ENCODE measurements around the gene STRN. TPM values are rescaled to one million over a fixed set of nuclear protein-coding genes. Genes with fewer than 3 reads are reported as not detected.
A peak's percentile ranks its signal among the peaks of the same experiment; 100 is the strongest.
"Not testable (repeated sequence)": the region's sequence is repeated elsewhere in the genome, so short reads cannot be mapped to it uniquely, and the experiment has no call there.

Gene STRN
- total RNA-seq, 1 donor from 2014 or later = 28.8 TPM

DNA sequence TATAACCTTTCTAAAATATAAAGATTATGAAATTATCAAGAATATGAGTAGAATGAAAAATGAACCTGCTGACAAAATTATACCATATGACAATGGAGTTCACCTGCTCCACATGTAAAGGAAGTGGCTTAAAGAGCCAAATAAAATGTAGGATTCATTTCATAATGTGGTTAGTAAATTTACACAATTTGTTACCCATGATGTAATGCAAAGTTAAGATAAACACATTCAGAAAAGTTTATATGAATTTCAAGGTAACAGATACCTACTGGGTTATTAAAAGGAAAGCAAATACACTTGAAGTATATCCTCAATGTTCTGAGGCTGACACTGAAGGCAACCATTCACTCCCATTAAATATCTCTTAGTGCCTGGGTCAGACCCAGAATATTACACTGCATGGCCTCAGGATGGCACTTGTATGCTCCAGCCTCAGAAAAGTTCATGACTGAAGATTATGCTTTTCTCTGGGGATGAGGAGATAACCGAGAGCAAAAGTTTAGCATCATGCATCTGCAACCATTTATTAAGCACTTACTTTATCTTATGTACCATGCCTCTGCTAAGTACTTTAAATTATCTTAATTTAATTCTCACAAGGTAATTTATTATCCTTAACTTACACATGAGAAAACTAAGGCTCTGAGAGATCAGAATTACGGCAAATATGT lies 6.2 kb downstream of the STRN start:
- H3K4me3 Mint-ChIP-seq = no peak overlapping the region
- H3K4me1 Mint-ChIP-seq (ENCODE audit: low read depth) = peaks cover 62% of the 10 kb centered on the region
- H3K36me3 Mint-ChIP-seq (ENCODE audit: low read depth) = peaks cover 21% of the 10 kb centered on the region
- intact Hi-C loops (cut with micrococcal nuclease) = loop anchor here (10.0 kb wide), 1 partner anchor 365 kb away; the partner anchor contains the start of gene PRKD3
- DNase-seq (ENCODE audit: low spot score) = no peak
- H3K27me3 Mint-ChIP-seq (ENCODE audit: insufficient read depth) = no peaks in the 10 kb centered on the region
- H3K27ac Mint-ChIP-seq = no peak overlapping the region
- H3K9me3 Mint-ChIP-seq = no peaks in the 10 kb centered on the region

DNA sequence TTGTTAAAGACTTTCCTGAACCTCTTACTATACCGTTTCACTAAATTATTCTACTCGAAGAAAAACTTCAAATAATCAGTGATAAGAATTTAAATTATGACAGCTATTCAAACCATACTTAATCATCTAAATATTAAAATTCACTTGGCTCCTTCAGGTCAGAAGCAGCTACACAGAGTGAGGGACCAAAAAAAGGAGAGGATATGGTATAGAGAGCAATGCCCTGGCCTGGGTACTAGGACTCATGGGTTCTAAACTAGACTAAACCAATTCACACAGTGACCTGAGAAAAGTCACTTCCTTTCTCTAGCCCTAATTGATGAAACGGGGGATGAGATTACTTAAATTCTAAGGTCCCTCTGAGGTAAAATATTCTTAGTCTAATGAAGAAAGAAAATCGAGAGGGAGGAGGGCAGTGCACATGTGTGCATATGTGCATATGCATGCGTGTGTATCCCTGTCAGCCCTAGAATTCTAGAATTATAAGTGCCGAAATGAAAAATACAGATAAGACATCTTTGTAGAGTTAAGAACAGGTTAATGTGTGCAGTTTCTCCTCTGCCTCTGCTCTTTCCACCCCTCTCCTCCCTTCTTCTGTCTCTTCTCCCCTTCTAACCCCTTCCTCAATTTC lies 11.2 kb downstream of the STRN start:
- no peaks in the 10 kb centered on the region for H3K27me3 Mint-ChIP-seq (ENCODE audit: insufficient read depth)
- no peak for DNase-seq (ENCODE audit: low spot score)
- H3K27ac Mint-ChIP-seq = no peak overlapping the region
- H3K4me1 Mint-ChIP-seq (ENCODE audit: low read depth) = peaks cover 31% of the 10 kb centered on the region
- peaks cover 5% of the 10 kb centered on the region for H3K36me3 Mint-ChIP-seq (ENCODE audit: low read depth)
- H3K4me3 Mint-ChIP-seq = no peak overlapping the region
- intact Hi-C loops (cut with micrococcal nuclease) = no loop called here
- H3K9me3 Mint-ChIP-seq = no peaks in the 10 kb centered on the region

- Mint-ChIP-seq H3K9me3 (no peaks in the 10 kb centered on the region), H3K27ac (no peak overlapping the region), H3K4me1 (ENCODE audit: low read depth) (peaks cover 10% of the 10 kb centered on the region), H3K36me3 (ENCODE audit: low read depth) (no peaks in the 10 kb centered on the region), H3K4me3 (no peak overlapping the region), H3K27me3 (ENCODE audit: insufficient read depth) (no peaks in the 10 kb centered on the region)
- intact Hi-C loops (cut with micrococcal nuclease) = no loop called here
- no peak for DNase-seq (ENCODE audit: low spot score)
Measured at GRCh38 chr2:36952748-36953197, 13.6 kb downstream of the STRN start.

- no peak overlapping the region for H3K27ac Mint-ChIP-seq
- no peaks in the 10 kb centered on the region for H3K9me3 Mint-ChIP-seq
- H3K4me1 Mint-ChIP-seq (ENCODE audit: low read depth) = peaks cover 10% of the 10 kb centered on the region
- no peak overlapping the region for H3K4me3 Mint-ChIP-seq
- H3K27me3 Mint-ChIP-seq (ENCODE audit: insufficient read depth) = no peaks in the 10 kb centered on the region
- intact Hi-C loops (cut with micrococcal nuclease) = no loop called here
- DNase-seq (ENCODE audit: low spot score) = no peak
- no peaks in the 10 kb centered on the region for H3K36me3 Mint-ChIP-seq (ENCODE audit: low read depth)
Measured at GRCh38 chr2:36951574-36951973, 14.8 kb downstream of the STRN start.

GRCh38 chr2:36951027-36951518 lies 15.3 kb downstream of the STRN start:
- H3K27me3 Mint-ChIP-seq (ENCODE audit: insufficient read depth) = no peaks in the 10 kb centered on the region

DNA sequence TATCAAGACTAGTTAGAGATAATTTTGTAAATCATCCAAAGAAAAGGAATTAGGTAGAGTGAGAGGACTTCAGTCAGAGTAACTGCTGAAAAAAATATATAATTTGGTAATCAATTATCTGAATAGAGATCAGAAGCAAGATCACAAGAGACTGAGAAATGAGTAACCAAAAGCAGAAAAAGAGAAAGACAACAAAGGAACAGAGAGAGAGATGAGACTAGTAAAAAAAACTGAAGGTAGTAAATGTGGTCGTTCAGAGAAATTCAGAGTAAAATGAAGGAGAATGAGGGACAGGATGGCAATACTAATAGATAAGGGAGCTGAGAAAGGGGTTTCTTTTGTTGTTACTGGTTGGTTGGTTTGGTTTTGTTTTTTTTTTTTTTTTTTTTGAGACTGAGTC lies 16.5 kb downstream of the STRN start:
- no peak for DNase-seq (ENCODE audit: low spot score)
- intact Hi-C loops (cut with micrococcal nuclease) = no loop called here
- no peaks in the 10 kb centered on the region for H3K27me3 Mint-ChIP-seq (ENCODE audit: insufficient read depth)
- no peaks in the 10 kb centered on the region for H3K36me3 Mint-ChIP-seq (ENCODE audit: low read depth)
- H3K4me1 Mint-ChIP-seq (ENCODE audit: low read depth) = peaks cover 10% of the 10 kb centered on the region
- H3K27ac Mint-ChIP-seq = no peak overlapping the region
- no peak overlapping the region for H3K4me3 Mint-ChIP-seq
- H3K9me3 Mint-ChIP-seq = no peaks in the 10 kb centered on the region

More at GRCh38 chr2:36951027-36951518, 15.3 kb downstream of the STRN start:
- no peak overlapping the region for H3K27ac Mint-ChIP-seq
- no peaks in the 10 kb centered on the region for H3K36me3 Mint-ChIP-seq (ENCODE audit: low read depth)
- intact Hi-C loops (cut with micrococcal nuclease) = no loop called here
- DNase-seq (ENCODE audit: low spot score) = no peak
- H3K4me3 Mint-ChIP-seq = no peak overlapping the region
- H3K4me1 Mint-ChIP-seq (ENCODE audit: low read depth) = peaks cover 10% of the 10 kb centered on the region
- no peaks in the 10 kb centered on the region for H3K9me3 Mint-ChIP-seq

- H3K4me1 Mint-ChIP-seq (ENCODE audit: low read depth); H3K9me3 Mint-ChIP-seq; H3K27ac Mint-ChIP-seq; DNase-seq (ENCODE audit: low spot score); H3K36me3 Mint-ChIP-seq (ENCODE audit: low read depth); H3K27me3 Mint-ChIP-seq (ENCODE audit: insufficient read depth); intact Hi-C loops (cut with micrococcal nuclease); H3K4me3 Mint-ChIP-seq: not testable (repeated sequence)
Measured at GRCh38 chr2:36945240-36945639, 21.1 kb downstream of the STRN start.

- H3K4me3 Mint-ChIP-seq = no peak overlapping the region
- DNase-seq (ENCODE audit: low spot score) = no peak
- no peak overlapping the region for H3K27ac Mint-ChIP-seq
- intact Hi-C loops (cut with micrococcal nuclease) = no loop called here
- no peaks in the 10 kb centered on the region for H3K4me1 Mint-ChIP-seq (ENCODE audit: low read depth)
- no peaks in the 10 kb centered on the region for H3K27me3 Mint-ChIP-seq (ENCODE audit: insufficient read depth)
- no peaks in the 10 kb centered on the region for H3K36me3 Mint-ChIP-seq (ENCODE audit: low read depth)
- no peaks in the 10 kb centered on the region for H3K9me3 Mint-ChIP-seq
Measured at GRCh38 chr2:36941867-36942266, 24.5 kb downstream of the STRN start.

- H3K4me1 Mint-ChIP-seq (ENCODE audit: low read depth); H3K27me3 Mint-ChIP-seq (ENCODE audit: insufficient read depth); H3K36me3 Mint-ChIP-seq (ENCODE audit: low read depth); intact Hi-C loops (cut with micrococcal nuclease); H3K27ac Mint-ChIP-seq; H3K4me3 Mint-ChIP-seq; DNase-seq (ENCODE audit: low spot score); H3K9me3 Mint-ChIP-seq: not testable (repeated sequence)
Measured at GRCh38 chr2:36936526-36936925, 29.8 kb downstream of the STRN start.

DNA sequence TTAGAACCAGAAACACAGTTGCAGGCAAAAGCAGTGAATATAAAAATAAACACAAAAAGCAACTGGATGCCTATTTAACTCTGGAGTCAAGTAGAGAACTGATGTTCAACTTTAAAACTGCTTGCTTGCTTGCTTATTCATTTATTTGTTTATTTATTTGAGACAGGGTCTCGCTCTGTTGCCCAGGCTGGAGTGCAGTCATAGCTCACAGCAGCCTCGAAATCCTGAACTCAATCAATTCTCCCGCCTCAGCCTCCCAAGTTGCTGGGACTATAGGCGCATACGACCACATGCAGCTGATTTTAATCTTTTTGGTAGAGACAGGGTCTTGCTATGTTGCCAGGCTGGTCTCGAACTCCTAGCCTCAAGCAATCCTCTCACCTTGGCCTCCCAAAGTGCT lies 34.6 kb downstream of the STRN start:
- H3K4me3 Mint-ChIP-seq; intact Hi-C loops (cut with micrococcal nuclease); H3K4me1 Mint-ChIP-seq (ENCODE audit: low read depth); DNase-seq (ENCODE audit: low spot score); H3K9me3 Mint-ChIP-seq; H3K36me3 Mint-ChIP-seq (ENCODE audit: low read depth); H3K27ac Mint-ChIP-seq; H3K27me3 Mint-ChIP-seq (ENCODE audit: insufficient read depth): not testable (repeated sequence)

DNA sequence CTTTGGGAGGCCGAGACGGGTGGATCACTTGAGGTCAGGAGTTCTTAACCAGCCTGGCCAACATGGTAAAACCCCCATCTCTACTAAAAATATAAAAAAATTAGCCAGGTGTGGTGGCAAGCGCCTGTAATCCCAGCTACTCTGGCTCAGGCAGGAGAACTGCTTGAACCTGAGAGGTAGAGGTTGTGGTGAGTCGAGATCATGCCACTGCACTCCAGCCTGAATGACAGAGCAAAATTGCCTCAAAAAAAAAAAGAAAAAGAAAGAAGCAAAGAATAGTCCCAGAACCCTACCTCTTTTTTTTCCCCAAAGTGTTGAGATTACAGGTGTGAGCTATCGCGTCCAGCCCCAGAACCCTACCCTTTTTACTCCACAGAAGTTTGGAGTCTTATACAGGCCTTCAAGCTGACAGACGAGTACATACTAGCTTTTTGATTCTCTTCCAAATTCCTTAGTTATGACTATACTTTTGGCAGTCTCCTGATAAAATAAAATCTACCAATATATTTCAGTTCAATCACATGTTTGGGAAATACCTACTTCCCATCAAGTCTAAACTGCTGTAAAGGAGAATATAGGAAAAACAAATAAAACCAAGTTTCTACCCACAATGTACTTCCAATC lies 35.4 kb downstream of the STRN start:
- H3K36me3 Mint-ChIP-seq (ENCODE audit: low read depth); DNase-seq (ENCODE audit: low spot score); H3K9me3 Mint-ChIP-seq; H3K4me3 Mint-ChIP-seq; H3K27me3 Mint-ChIP-seq (ENCODE audit: insufficient read depth); H3K27ac Mint-ChIP-seq; intact Hi-C loops (cut with micrococcal nuclease): not testable (repeated sequence)
- H3K4me1 Mint-ChIP-seq (ENCODE audit: low read depth) = peaks cover 13% of the 10 kb centered on the region

GRCh38 chr2:36926175-36927132 lies 39.9 kb downstream of the STRN start:
- H3K9me3 Mint-ChIP-seq; DNase-seq (ENCODE audit: low spot score); H3K27me3 Mint-ChIP-seq (ENCODE audit: insufficient read depth); intact Hi-C loops (cut with micrococcal nuclease): not testable (repeated sequence)
- peaks cover 25% of the 10 kb centered on the region for H3K4me1 Mint-ChIP-seq (ENCODE audit: low read depth)
- H3K36me3 Mint-ChIP-seq (ENCODE audit: low read depth) = peaks cover 15% of the 10 kb centered on the region
- peak overlapping the region; percentile 61 for H3K27ac Mint-ChIP-seq
- peak overlapping the region; percentile 39 for H3K4me3 Mint-ChIP-seq

Data from activated T-helper 1 cell treated with anti-CD3 and anti-CD28 coated beads, Interleukin-12 subunit alpha, Interleukin-12 subunit beta, Interleukin-2, Interleukin-4 antibody, amounts not matched to agents 30 ng/mL and 10 ng/mL and 1 ng/mL, durations not matched to agents 14 hours and 24 hours and 36 hours (primary cell).